ENCODE data around the gene MAGI2. TPM values are rescaled to one million over a fixed set of nuclear protein-coding genes. Genes with fewer than 3 reads are reported as not detected.

MAGI2 gene
- total RNA-seq, 3 donors from 2014 or later = 0.10 to 0.16 (median 0.14) TPM

DNA sequence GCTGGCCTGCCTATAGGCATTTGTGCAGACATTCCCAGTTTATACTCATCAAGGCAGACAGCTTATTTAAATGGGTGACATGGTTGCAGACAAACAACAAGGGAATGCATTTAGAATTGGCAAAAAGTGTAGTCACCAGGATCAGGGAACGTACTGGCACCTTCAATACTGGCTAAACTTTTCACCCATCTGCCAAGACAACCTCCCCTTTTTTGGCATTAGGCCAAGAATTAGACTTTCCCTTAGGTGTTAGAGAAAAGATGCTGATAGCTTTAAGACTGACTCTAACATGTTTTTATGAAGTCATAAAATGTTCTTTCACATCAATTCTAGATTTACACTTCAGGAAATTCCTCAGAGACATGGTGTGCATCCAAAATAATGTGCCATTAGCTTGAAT is 1289.0 kb downstream of the MAGI2 start:
- H3K27me3 Mint-ChIP-seq (ENCODE audit: low read depth) = peaks cover 7% of the 10 kb centered on the region
- ATAC-seq = no peak
- no peak for DNase-seq
- H3K4me1 Mint-ChIP-seq (ENCODE audit: low read depth) = no peaks in the 10 kb centered on the region
- no peak overlapping the region for H3K4me3 Mint-ChIP-seq
- H3K9me3 Mint-ChIP-seq = no peaks in the 10 kb centered on the region
- H3K36me3 Mint-ChIP-seq (ENCODE audit: insufficient read depth) = no peaks in the 10 kb centered on the region

DNA sequence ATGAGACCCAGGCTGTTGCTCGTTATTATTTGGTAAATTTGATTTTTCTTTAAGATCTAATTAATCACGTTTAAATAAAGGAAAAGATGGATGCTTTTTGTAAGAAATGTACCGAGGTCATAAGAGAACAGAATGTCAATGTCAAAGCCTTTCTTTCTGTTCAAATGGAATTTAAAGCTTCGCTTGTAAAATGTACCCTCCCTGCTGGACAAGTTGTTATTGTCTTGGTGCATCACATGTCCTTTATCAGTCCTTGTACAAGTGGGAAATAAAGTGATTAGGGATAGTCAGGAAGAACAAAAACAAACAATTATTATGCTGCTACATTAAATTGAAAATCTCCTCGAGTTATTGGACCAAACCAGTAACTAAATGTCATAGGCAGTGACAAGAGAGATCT is 1291.7 kb downstream of the MAGI2 start:
- Mint-ChIP-seq H3K4me1 (ENCODE audit: low read depth) (no peaks in the 10 kb centered on the region), H3K36me3 (ENCODE audit: insufficient read depth) (no peaks in the 10 kb centered on the region), H3K9me3 (no peaks in the 10 kb centered on the region), H3K27me3 (ENCODE audit: low read depth) (peaks cover 14% of the 10 kb centered on the region), H3K4me3 (no peak overlapping the region)
- no peak for ATAC-seq
- DNase-seq = no peak

DNA sequence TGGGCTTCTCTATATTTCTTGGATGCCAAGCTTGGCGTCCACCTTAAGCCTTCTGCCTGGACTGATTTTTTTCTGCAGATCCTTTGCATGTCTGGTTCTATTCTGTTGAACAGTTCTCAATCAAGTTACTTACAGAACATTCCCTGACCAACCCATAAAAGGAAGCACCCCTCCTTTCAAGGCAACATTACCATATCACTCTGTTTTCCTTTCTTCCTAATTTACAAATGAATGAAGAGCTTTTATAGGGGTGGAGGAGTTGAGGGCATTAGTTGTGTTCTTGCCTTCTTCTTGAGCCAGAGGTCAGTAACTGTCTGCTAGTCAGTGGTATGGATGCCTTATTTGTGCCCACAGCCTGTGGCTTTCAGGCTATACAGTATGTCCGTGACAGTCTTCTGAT is 1293.9 kb downstream of the MAGI2 start:
- no peak overlapping the region for H3K4me3 Mint-ChIP-seq
- peaks cover 15% of the 10 kb centered on the region for H3K27me3 Mint-ChIP-seq (ENCODE audit: low read depth)
- no peaks in the 10 kb centered on the region for H3K9me3 Mint-ChIP-seq
- DNase-seq (no peak), ATAC-seq (no peak)
- H3K4me1 Mint-ChIP-seq (ENCODE audit: low read depth) = no peaks in the 10 kb centered on the region
- H3K36me3 Mint-ChIP-seq (ENCODE audit: insufficient read depth) = no peaks in the 10 kb centered on the region

DNA sequence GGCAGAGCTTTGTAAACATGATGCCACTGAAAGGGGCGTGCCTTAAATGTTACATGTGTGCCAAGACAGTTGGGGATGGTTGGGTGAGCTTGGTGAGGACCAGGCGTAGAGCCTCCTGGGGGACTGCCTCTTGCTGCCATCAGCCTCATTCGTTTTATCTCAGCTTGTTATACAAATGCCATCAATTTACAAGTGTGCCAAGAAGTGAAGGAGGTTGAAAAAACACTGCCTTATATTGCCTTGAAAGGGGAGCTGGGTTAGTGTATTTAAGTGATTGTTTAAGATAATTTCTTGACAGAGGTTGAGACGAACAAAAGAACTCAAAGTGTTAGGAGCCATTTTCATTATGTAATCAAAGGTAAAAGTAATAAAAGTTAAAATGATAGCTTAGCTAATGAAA is 1300.2 kb downstream of the MAGI2 start:
- ATAC-seq (no peak), DNase-seq (no peak)
- no peak overlapping the region for H3K4me3 Mint-ChIP-seq
- no peaks in the 10 kb centered on the region for H3K4me1 Mint-ChIP-seq (ENCODE audit: low read depth)
- H3K9me3 Mint-ChIP-seq = no peaks in the 10 kb centered on the region
- peaks cover 6% of the 10 kb centered on the region for H3K27me3 Mint-ChIP-seq (ENCODE audit: low read depth)
- H3K36me3 Mint-ChIP-seq (ENCODE audit: insufficient read depth) = no peaks in the 10 kb centered on the region

DNA sequence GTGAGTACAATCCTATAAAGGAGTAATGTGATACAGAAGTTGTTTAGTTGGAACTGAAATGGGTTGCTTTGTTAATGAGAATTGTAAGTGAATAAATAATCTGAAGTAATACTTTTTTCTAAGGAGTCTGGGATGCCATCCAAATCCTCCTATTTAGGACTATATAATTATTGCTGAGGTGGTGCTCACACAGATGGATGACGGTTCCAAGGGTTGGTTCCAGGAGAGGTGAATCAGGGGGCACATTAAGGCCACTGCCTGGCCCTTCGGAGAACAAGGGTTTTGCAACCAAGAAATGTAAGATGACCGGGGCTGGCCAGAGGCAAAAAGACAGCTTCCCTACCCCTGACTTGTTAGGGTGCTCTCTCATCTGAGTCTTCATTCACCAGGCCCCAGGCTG is 1302.2 kb downstream of the MAGI2 start:
- Mint-ChIP-seq H3K27me3 (ENCODE audit: low read depth) (peaks cover 8% of the 10 kb centered on the region), H3K4me3 (no peak overlapping the region), H3K36me3 (ENCODE audit: insufficient read depth) (no peaks in the 10 kb centered on the region), H3K9me3 (no peaks in the 10 kb centered on the region), H3K4me1 (ENCODE audit: low read depth) (no peaks in the 10 kb centered on the region)
- ATAC-seq = no peak
- DNase-seq = no peak

DNA sequence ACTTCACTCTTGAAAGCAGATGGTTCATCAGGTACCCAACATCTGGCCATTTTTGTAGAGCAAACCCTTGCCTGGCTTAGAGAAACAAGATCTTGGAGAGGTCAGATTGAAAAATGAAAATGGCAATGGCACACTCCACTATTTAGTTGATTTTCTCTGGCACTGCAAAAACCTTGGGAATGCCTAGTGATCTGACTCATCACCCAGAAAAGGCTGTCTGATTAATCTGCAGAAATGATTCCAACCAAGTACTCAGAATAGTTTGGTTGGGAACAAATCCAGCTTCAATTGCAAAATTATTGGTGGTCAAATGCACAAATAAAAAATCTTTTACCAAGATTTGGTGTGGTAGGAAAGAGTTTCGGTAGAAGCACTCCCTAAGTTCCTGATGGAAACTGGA is 1303.7 kb downstream of the MAGI2 start:
- DNase-seq (no peak), ATAC-seq (no peak)
- H3K4me3 Mint-ChIP-seq = no peak overlapping the region
- H3K9me3 Mint-ChIP-seq = no peaks in the 10 kb centered on the region
- H3K27me3 Mint-ChIP-seq (ENCODE audit: low read depth) = peaks cover 10% of the 10 kb centered on the region
- H3K4me1 Mint-ChIP-seq (ENCODE audit: low read depth) = no peaks in the 10 kb centered on the region
- H3K36me3 Mint-ChIP-seq (ENCODE audit: insufficient read depth) = no peaks in the 10 kb centered on the region

DNA sequence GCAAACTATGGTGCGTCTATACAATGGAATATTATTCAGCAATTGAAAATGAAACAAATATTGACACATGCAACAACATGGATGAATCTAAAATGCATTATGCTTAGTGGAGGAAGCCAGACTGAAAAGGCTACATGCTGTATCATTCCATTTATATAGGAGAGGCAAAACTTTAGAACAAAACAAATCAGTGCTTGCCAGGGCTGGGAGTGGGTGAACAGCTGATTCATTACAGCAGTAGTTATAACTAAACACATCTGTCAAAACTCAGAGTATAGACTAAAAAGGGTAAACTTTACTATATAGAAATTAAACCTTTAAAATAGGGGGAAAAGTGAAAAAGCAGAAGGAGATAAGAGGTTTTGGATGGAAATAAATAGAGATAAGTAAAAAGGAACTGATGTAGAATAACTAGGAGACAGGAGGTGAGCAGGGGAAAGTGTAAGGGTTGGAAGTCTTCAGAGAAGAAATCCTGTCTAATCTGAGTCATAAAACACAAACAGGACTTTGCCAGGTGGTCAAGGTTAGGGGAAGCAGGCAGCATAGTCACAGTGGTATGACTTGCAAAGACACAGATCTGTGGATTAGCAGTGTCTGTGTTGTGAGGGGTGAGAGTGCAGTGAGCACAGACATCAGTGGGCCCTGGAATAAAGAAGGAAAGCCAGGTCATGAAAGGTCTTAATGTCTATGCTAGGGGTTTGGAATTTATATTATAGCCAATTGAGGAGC is 1305.1 kb downstream of the MAGI2 start:
- Mint-ChIP-seq H3K9me3 (no peaks in the 10 kb centered on the region), H3K27me3 (ENCODE audit: low read depth) (peaks cover 7% of the 10 kb centered on the region), H3K4me1 (ENCODE audit: low read depth) (no peaks in the 10 kb centered on the region), H3K4me3 (no peak overlapping the region), H3K36me3 (ENCODE audit: insufficient read depth) (no peaks in the 10 kb centered on the region)
- no peak for DNase-seq
- no peak for ATAC-seq

DNA sequence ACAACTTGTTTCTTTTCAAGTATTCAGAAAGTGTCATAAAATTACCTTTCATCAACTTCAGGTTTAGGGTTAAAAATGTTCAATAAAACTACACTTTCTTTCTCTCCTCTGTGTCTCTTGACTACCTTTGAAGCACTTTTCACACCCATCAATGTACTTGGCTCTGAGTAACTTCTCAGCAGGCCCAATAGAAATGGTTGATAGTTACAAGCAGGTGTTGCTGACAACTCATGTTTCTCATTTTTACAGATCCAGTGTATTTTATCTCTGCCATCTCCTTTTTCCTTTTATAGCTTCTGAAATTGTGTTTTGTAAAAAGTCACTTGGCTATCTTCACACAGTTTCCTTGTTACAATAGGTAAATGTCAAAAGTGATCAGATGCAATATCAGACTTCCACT is 1306.9 kb downstream of the MAGI2 start:
- no peak for DNase-seq
- Mint-ChIP-seq H3K4me1 (ENCODE audit: low read depth) (no peaks in the 10 kb centered on the region), H3K36me3 (ENCODE audit: insufficient read depth) (no peaks in the 10 kb centered on the region), H3K27me3 (ENCODE audit: low read depth) (peaks cover 5% of the 10 kb centered on the region), H3K9me3 (no peaks in the 10 kb centered on the region), H3K4me3 (no peak overlapping the region)
- ATAC-seq = no peak

DNA sequence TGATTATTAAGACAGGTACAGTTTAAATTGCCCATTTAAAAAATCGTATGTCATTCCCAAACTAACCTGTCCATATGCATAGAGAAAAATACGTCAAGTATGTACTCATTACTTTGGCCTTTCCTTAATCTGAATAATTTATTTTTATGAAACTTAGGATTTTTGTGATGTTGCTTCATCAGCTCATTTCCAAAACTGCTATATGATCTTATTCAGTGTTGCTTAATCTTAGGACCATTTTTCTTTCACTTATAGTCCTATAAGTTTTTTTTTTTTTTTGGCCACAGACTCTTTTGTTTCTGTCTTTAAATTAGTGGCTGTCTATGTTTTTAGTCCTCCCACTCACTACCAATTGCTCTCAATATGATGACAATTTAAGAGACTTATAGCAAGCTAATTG is 1309.8 kb downstream of the MAGI2 start:
- no peaks in the 10 kb centered on the region for H3K36me3 Mint-ChIP-seq (ENCODE audit: insufficient read depth)
- ATAC-seq = no peak
- no peaks in the 10 kb centered on the region for H3K9me3 Mint-ChIP-seq
- H3K4me3 Mint-ChIP-seq = no peak overlapping the region
- H3K4me1 Mint-ChIP-seq (ENCODE audit: low read depth) = no peaks in the 10 kb centered on the region
- DNase-seq = no peak
- peaks cover 7% of the 10 kb centered on the region for H3K27me3 Mint-ChIP-seq (ENCODE audit: low read depth)

DNA sequence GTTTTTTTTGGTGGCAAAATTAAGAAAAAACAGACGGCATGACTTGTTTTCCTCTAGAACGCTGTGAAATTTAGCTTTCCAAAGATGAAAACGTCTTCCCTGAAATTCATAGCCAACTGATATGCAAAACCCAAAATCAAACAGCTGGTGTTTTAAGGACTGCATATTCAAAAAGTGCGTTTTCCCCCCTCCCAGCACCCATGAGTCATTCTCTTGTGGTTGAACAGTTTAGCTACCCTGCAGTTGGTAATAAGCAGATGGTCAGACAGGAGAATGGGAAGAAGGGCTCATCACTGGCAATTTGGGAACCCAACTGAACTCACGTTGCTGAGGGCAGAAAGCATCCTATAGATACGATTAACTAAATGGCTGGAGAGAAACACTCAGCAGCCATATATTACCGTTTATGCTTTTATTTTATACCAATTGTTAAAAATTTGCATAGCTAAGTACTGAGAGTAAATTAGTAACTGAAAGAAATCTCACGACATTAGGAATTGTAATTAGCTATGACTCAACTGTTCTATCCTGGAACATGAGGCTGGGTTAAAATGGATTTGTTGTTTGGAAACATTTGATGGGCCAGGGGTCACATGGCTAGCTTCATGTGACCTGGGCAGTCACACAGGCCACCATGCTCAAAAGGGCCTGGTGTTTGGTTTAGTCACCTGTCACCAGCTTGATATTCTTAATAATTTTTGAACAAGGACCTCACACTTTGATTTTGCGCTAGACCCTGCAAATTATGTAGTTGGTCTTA is 1311.8 kb downstream of the MAGI2 start:
- H3K27me3 Mint-ChIP-seq (ENCODE audit: low read depth) = peaks cover 7% of the 10 kb centered on the region
- H3K4me3 Mint-ChIP-seq = no peak overlapping the region
- DNase-seq (no peak), ATAC-seq (no peak)
- no peaks in the 10 kb centered on the region for H3K36me3 Mint-ChIP-seq (ENCODE audit: insufficient read depth)
- H3K9me3 Mint-ChIP-seq = no peaks in the 10 kb centered on the region
- no peaks in the 10 kb centered on the region for H3K4me1 Mint-ChIP-seq (ENCODE audit: low read depth)

DNA sequence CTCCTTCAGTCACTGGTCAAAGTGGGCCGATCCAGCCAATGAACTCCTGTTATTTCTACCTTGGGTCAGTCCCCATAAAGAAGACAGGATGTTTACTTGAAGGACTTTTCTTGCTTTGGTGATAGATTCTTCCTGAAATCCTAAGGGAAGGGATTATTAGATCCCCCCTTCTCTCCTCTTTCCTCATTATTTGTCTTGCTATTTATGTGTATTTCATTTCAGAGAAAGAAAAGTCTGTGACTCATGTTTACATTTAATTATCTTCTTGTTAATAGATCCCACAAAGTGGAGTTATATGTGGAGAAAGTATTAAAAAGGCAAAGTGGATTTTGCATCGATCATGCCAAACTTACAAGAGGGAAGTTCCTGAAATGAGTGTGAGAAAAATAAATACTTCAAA is 1313.4 kb downstream of the MAGI2 start:
- Mint-ChIP-seq H3K4me1 (ENCODE audit: low read depth) (no peaks in the 10 kb centered on the region), H3K36me3 (ENCODE audit: insufficient read depth) (no peaks in the 10 kb centered on the region), H3K9me3 (no peaks in the 10 kb centered on the region), H3K4me3 (no peak overlapping the region), H3K27me3 (ENCODE audit: low read depth) (peaks cover 5% of the 10 kb centered on the region)
- DNase-seq = no peak
- ATAC-seq = no peak

DNA sequence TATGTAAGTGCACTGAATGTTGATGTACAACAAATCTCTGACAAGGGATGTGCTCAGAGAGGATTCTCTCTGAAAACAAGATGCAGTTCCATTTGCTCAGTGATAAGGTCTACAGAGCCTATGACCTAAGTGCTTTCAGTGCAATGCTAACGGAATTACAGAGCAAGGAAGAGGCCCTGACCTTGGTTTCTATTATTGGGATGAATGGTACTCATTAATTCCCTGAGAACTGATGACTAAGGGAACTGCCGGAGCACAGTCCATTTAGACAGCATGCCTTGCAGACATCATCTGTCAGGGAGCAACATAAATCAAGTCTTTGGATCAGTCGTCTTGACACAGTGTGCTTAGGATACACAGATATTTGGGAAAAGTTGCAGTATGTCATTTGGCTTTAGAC is 1314.1 kb downstream of the MAGI2 start:
- Mint-ChIP-seq H3K36me3 (ENCODE audit: insufficient read depth) (no peaks in the 10 kb centered on the region), H3K4me1 (ENCODE audit: low read depth) (no peaks in the 10 kb centered on the region), H3K4me3 (no peak overlapping the region), H3K9me3 (no peaks in the 10 kb centered on the region), H3K27me3 (ENCODE audit: low read depth) (peaks cover 5% of the 10 kb centered on the region)
- DNase-seq (no peak), ATAC-seq (no peak)

DNA sequence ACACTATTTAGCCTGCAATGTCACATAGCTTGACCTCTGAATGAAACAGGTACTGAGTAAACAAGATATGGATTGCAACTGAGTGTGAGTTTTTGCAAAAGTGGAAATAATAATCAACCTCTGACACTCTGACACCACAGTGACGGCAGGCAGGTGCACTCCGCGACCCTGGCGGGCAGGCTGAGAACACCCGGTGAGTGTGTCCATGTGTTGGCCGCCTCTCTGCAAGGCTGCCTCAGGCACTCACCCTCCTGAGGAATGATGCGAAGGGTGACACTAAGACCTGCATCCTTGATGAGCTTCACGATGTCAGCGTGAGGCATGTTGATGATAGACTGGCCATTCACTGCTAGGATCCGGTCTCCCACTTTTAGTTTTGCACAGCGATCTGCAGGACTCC is 1318.7 kb downstream of the MAGI2 start:
- no peak for ATAC-seq
- H3K4me3 Mint-ChIP-seq = no peak overlapping the region
- H3K27me3 Mint-ChIP-seq (ENCODE audit: low read depth) = peaks cover 4% of the 10 kb centered on the region
- H3K36me3 Mint-ChIP-seq (ENCODE audit: insufficient read depth) = no peaks in the 10 kb centered on the region
- no peak for DNase-seq
- no peaks in the 10 kb centered on the region for H3K9me3 Mint-ChIP-seq
- no peaks in the 10 kb centered on the region for H3K4me1 Mint-ChIP-seq (ENCODE audit: low read depth)

DNA sequence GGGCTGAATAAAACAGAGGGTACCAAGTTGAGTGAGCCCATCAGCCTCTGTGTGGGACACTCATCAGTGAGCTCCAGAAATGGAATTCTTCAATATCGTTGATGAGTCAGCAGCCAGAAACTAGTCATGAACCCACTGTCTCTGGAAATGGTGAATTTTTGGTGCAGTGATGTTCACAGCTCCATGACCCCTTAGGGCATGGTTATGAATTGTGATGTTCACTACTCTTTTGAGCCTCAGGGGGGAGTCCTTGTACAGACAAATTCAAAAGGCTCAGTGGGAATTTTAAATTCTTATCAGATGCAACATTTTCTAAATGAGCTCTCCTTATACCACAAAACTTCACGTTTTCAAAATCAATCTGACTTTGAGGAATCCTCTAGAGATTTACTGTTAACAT is 1319.2 kb downstream of the MAGI2 start:
- DNase-seq (no peak), ATAC-seq (no peak)
- no peak overlapping the region for H3K4me3 Mint-ChIP-seq
- H3K36me3 Mint-ChIP-seq (ENCODE audit: insufficient read depth) = no peaks in the 10 kb centered on the region
- H3K4me1 Mint-ChIP-seq (ENCODE audit: low read depth) = no peaks in the 10 kb centered on the region
- H3K27me3 Mint-ChIP-seq (ENCODE audit: low read depth) = peaks cover 4% of the 10 kb centered on the region
- H3K9me3 Mint-ChIP-seq = no peaks in the 10 kb centered on the region

DNA sequence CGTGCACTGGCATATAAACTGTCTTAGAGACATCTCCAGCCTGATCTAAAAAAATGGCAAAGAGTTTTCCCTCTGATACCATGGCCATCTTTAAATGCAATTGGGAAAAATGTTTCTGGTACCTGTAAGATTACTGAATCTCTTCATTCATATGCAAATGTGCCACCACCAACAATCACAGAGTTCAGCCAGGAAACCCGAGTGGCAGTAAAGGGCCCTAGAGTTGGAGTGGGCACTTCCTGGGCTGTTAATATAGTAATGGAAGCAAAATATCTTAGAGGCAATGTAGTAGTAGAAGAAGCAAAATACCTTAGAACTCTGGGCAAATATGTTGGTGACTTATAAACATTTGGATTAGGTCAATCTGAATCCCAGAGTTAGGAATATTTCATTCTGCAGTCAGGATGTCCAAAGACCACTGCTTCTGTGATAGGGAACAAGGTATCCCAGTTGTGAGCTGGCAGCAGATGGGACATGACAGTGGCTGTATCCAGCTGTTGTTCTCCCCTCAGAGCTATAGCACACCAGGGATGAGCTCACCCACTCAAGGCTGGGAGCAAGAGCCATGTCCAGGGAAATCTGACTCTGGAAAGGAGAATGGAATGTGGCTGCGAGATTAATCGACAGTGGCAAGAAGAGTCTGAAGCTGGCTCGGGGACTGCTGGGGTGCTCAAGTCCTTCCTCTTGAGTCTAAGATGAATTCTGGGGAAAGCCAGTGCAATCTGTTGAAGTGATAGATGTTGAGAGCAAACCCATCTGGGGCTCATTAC is 1322.8 kb downstream of the MAGI2 start:
- Mint-ChIP-seq H3K27me3 (ENCODE audit: low read depth) (peaks cover 2% of the 10 kb centered on the region), H3K9me3 (no peaks in the 10 kb centered on the region), H3K4me3 (no peak overlapping the region), H3K36me3 (ENCODE audit: insufficient read depth) (no peaks in the 10 kb centered on the region), H3K4me1 (ENCODE audit: low read depth) (no peaks in the 10 kb centered on the region)
- no peak for ATAC-seq
- DNase-seq = no peak
